ENCODE results near the gene IRF9.

The IRF9 gene

GRCh38 chr14:24160850-24161804, at the start of gene IRF9:
IRF9 (plus strand) TSS chr14:24161265; CDS start chr14:24162145, 880 bp downstream.
- peak; percentile 94 for DNase-seq

GRCh38 chr14:24113379-24113800, 47.7 kb upstream of the IRF9 start:
- no peak for DNase-seq

GRCh38 chr14:24113801-24114531, 47.1 kb upstream of the IRF9 start:
- DNase-seq = peak; percentile 76

- peak; percentile 98 for DNase-seq
Measured at GRCh38 chr14:24114532-24115421, 46.3 kb upstream of the IRF9 start, which contains the start of the genes DCAF11 and NRL. DCAF11 (plus strand) TSS chr14:24114777; CDS start chr14:24115595, 818 bp downstream. NRL (minus strand) TSS chr14:24114949; CDS start chr14:24082848, 32,101 bp downstream.

GRCh38 chr14:24115422-24116127, 45.5 kb upstream of the IRF9 start:
- DNase-seq = no peak

- no peak for DNase-seq
Measured at GRCh38 chr14:24116128-24116814, 44.8 kb upstream of the IRF9 start.

- DNase-seq = no peak
Measured at GRCh38 chr14:24117179-24117578, 43.9 kb upstream of the IRF9 start.

- no peak for DNase-seq
Measured at GRCh38 chr14:24119691-24120090, 41.4 kb upstream of the IRF9 start.

- no peak for DNase-seq
Measured at GRCh38 chr14:24121210-24121609, 39.9 kb upstream of the IRF9 start.

GRCh38 chr14:24122416-24122815, 38.6 kb upstream of the IRF9 start:
- DNase-seq = no peak

- no peak for DNase-seq
Measured at GRCh38 chr14:24122898-24123297, 38.2 kb upstream of the IRF9 start.

- no peak for DNase-seq
Measured at GRCh38 chr14:24123424-24124417, 37.3 kb upstream of the IRF9 start.

- no peak for DNase-seq
Measured at GRCh38 chr14:24126939-24127338, 34.1 kb upstream of the IRF9 start.

- no peak for DNase-seq
Measured at GRCh38 chr14:24127673-24128072, 33.4 kb upstream of the IRF9 start.

GRCh38 chr14:24129410-24129998, 31.6 kb upstream of the IRF9 start:
- DNase-seq = no peak

GRCh38 chr14:24130380-24130716, 30.7 kb upstream of the IRF9 start, which contains the start of gene FITM1:
FITM1 (plus strand) TSS chr14:24130659; CDS start chr14:24131564, 905 bp downstream.
- DNase-seq = no peak

- no peak for DNase-seq
Measured at GRCh38 chr14:24130717-24131548, 30.1 kb upstream of the IRF9 start.

GRCh38 chr14:24131549-24131966, 29.5 kb upstream of the IRF9 start:
- DNase-seq = no peak

Measured in NCI-H748 treated with DMSO at 0.1 percent for 48 hours (cell line).